DOHH2 (cell line): Measurements from ENCODE around the gene GPR87.
A peak's percentile ranks its signal among the peaks of the same experiment; 100 is the strongest.

Source experiments
- H3F3A ChIP-seq: fragments of 200-600 bp; sonication (generic), shearing (Covaris generic); 2 replicates; pipeline ENCODE4 v1.6.0; 2016; ENCODE audit warnings: antibody characterized with exemption, mild to moderate bottlenecking; ENCODE audit not compliant: control insufficient read depth, insufficient read depth
- H3K27ac ChIP-seq: fragments of 200-600 bp; sonication (generic); 2 replicates; pipeline ENCODE4 v1.5.1; 2014; ENCODE audit warnings: low read depth, mild to moderate bottlenecking, low read length, moderate library complexity
- H3K27me3 ChIP-seq: fragments of 200-600 bp; sonication (generic); 2 replicates; pipeline ENCODE4 v1.6.1; 2014; ENCODE audit warnings: mild to moderate bottlenecking, low read length, mixed read lengths; ENCODE audit not compliant: control insufficient read depth
- H3K36me3 ChIP-seq: fragments of 200-600 bp; sonication (generic); 2 replicates; pipeline ENCODE4 v1.6.1; 2014; ENCODE audit warnings: mild to moderate bottlenecking, low read length, moderate library complexity, mixed read lengths; ENCODE audit not compliant: control insufficient read depth
- H3K4me1 ChIP-seq: fragments of 200-600 bp; sonication (generic); 2 replicates; pipeline ENCODE4 v1.6.1; 2014; ENCODE audit warnings: mild to moderate bottlenecking, low read length, mixed read lengths; ENCODE audit not compliant: control insufficient read depth
- H3K4me2 ChIP-seq: fragments of 200-600 bp; sonication (generic); 2 replicates; pipeline ENCODE4 v1.6.0; 2014; ENCODE audit warnings: mild to moderate bottlenecking, low read length, moderate library complexity
- H3K4me3 ChIP-seq: fragments of 200-600 bp; sonication (generic); 2 replicates; pipeline ENCODE4 v1.5.1; 2014; ENCODE audit warnings: mild to moderate bottlenecking, low read length, mixed read lengths
- H3K79me2 ChIP-seq: fragments of 200-600 bp; sonication (generic); 2 replicates; pipeline ENCODE4 v1.6.1; 2014; ENCODE audit warnings: mild to moderate bottlenecking, low read length, mixed read lengths; ENCODE audit not compliant: control insufficient read depth
- H3K9me2 ChIP-seq: fragments of 200-600 bp; sonication (generic); replicated peaks from 2 replicates; pipeline ENCODE4 v1.6.1; 2014; ENCODE audit warnings: mild to moderate bottlenecking, low read length, mixed read lengths; ENCODE audit not compliant: control insufficient read depth
- H3K9me3 ChIP-seq: fragments of 200-600 bp; sonication (generic); 2 replicates; pipeline ENCODE4 v1.6.1; 2014; ENCODE audit warnings: antibody characterized with exemption, low read length, mixed read lengths; ENCODE audit not compliant: control insufficient read depth, insufficient read depth
- H4K20me1 ChIP-seq: fragments of 200-600 bp; sonication (generic); 2 replicates; pipeline ENCODE4 v1.6.0; 2014; ENCODE audit warnings: low read depth, mild to moderate bottlenecking, antibody characterized with exemption, low read length, moderate library complexity; ENCODE audit not compliant: control insufficient read depth, insufficient read depth
- CTCF ChIP-seq: fragments of 200-600 bp; sonication (generic); IDR thresholded peaks from one replicate; pipeline ENCODE4 v1.5.1; 2014; ENCODE audit warnings: antibody characterized with exemption, mild to moderate bottlenecking, low read depth, low read length; ENCODE audit not compliant: poor library complexity, severe bottlenecking
- EZH2phosphoT487 ChIP-seq: fragments of 200-600 bp; sonication (generic); IDR thresholded peaks from 2 replicates; pipeline ENCODE4 v1.6.1; 2017; ENCODE audit warnings: borderline replicate concordance, mild to moderate bottlenecking, antibody characterized with exemption, low read length, moderate library complexity, mixed read lengths

The GPR87 gene

DNA sequence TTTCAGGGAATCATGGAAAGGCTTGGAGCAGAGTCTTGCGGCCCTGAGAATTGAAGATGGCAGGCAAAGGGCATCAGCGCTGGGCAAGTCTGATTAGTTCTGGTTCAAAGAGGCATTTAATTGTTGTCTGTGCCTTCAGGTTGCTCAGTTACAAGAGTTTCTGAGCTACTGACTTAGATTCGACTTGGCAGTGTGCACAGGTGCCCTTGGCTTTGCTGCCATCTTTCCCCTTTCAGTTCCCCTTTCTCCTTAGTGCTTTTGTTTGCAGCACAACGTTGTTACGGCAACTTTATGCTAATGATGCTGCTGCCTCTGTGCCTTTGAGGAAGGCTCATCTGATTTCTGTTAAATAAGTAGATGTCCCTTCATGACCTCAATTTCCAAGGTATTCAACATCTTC, 50.8 kb downstream of the GPR87 start:
- Histone ChIP-seq H4K20me1 (no peaks in the 10 kb centered on the region), H3K4me2 (peak overlapping the region; percentile 56), H3K9me2 (no peaks in the 10 kb centered on the region), H3K4me1 (peaks cover 29% of the 10 kb centered on the region), H3K27me3 (no peaks in the 10 kb centered on the region), H3K27ac (no peak overlapping the region), H3K4me3 (peak overlapping the region; percentile 27; the same call in 1 of the 2 replicates), H3K36me3 (no peaks in the 10 kb centered on the region), H3K79me2 (no peaks in the 10 kb centered on the region), H3K9me3 (no peaks in the 10 kb centered on the region), H3F3A (no peaks in the 10 kb centered on the region)
- TF ChIP-seq EZH2phosphoT487 (no peak), CTCF (no peak)

DNA sequence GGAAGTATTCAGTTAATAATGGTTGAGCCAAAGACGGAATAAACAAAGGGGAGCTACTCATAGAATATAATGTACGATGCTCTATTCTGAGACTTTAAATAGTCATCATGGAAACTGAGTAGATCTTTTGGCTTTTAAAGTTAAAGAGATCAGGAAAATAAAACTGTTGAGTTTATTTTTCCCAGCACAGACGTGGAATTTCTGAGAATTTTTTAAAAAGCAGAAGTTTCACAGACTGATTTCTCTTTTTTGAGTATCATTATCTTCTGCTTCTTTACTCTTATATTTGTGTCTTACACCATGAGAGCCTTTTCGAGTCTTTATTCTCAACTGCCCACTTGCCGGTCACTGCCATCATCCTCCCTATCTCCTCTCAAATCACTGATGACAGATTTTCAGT, 51.5 kb downstream of the GPR87 start:
- H3K9me2 ChIP-seq: no peaks in the 10 kb centered on the region
- H4K20me1 ChIP-seq: no peaks in the 10 kb centered on the region
- no peak overlapping the region; the same call in 1 of the 2 replicates for H3K4me3 ChIP-seq
- TF ChIP-seq EZH2phosphoT487 (no peak), CTCF (no peak)
- H3K4me1 ChIP-seq: peaks cover 29% of the 10 kb centered on the region
- no peaks in the 10 kb centered on the region for H3K36me3 ChIP-seq
- peak overlapping the region; percentile 56; the same call in 1 of the 2 replicates for H3K4me2 ChIP-seq
- H3K79me2 ChIP-seq: no peaks in the 10 kb centered on the region
- no peaks in the 10 kb centered on the region for H3K9me3 ChIP-seq
- no peak overlapping the region for H3K27ac ChIP-seq
- no peaks in the 10 kb centered on the region for H3K27me3 ChIP-seq
- H3F3A ChIP-seq: no peaks in the 10 kb centered on the region

- no peaks in the 10 kb centered on the region for H3K27me3 ChIP-seq
- H3K9me3 ChIP-seq: no peaks in the 10 kb centered on the region
- peaks cover 26% of the 10 kb centered on the region for H3K4me1 ChIP-seq
- TF ChIP-seq CTCF (no peak), EZH2phosphoT487 (no peak)
- H4K20me1 ChIP-seq: no peaks in the 10 kb centered on the region
- H3K4me2 ChIP-seq: no peak overlapping the region
- no peak overlapping the region for H3K27ac ChIP-seq
- no peaks in the 10 kb centered on the region for H3K36me3 ChIP-seq
- no peaks in the 10 kb centered on the region for H3K9me2 ChIP-seq
- no peaks in the 10 kb centered on the region for H3F3A ChIP-seq
- no peak overlapping the region for H3K4me3 ChIP-seq
- H3K79me2 ChIP-seq: no peaks in the 10 kb centered on the region
These were observed 52.0 kb downstream of the GPR87 start for GRCh38 chr3:151264605-151265004.
